HG03565 (cell line): ENCODE results near the gene ARHGEF11.

Experiments used
- ATAC-seq: cut with Tn5 transposase; IDR thresholded peaks from one replicate; pipeline ENCODE4 v1.9.1; 2021; ENCODE audit warnings: mild to moderate bottlenecking, moderate library complexity; ENCODE audit not compliant: unreplicated experiment

The ARHGEF11 gene

DNA sequence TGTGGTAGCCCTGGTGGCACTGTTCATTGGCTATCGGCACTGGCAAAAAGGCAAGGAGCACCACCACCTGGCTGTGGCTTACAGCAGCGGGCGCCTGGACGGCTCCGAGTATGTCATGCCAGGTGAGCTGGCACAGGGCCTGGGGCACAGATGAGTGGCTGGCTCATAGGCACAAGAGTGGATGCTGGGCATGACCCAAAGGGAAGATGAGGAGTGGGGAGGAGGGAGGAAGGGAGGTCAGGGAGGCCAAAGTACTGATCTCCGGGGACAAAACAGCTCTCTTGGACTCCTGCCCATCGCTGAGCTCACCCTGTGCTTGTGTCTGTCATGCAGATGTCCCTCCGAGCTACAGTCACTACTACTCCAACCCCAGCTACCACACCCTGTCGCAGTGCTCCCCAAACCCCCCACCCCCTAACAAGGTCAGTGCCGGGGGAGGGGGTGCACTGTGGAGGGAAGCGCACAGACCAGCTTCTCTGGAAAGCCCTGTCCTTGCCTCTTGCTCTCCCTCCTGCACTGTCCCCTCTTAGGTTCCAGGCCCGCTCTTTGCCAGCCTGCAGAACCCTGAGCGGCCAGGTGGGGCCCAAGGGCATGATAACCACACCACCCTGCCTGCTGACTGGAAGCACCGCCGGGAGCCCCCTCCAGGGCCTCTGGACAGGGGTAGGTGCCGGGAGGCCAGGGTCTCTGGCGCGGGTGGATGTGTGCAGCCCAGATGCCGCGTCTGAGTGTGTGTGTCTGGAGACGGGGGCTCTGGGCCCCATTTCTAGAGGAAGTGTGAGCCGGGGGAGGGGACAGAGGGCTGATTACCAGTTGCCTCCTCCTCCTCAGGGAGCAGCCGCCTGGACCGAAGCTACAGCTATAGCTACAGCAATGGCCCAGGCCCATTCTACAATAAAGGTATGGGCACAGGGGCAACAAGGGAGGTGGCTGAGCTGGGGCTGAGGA is 132.4 kb downstream of the ARHGEF11 start:
- ATAC-seq: no peak

DNA sequence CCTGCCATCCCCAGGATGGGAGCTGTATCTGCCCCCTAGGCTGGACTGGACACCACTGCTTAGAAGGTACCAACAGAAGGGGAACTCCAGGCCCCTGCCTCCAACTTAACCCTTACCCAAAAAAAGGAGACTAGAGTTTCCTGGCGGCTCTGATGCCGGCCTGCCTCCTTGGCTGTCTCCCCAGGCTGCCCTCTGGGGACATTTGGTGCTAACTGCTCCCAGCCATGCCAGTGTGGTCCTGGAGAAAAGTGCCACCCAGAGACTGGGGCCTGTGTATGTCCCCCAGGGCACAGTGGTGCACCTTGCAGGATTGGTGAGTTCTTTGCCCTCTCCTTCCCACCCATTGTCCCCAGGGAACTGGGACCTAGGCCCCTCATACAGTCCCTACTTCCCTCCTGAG is 133.2 kb downstream of the ARHGEF11 start:
- ATAC-seq: no peak

DNA sequence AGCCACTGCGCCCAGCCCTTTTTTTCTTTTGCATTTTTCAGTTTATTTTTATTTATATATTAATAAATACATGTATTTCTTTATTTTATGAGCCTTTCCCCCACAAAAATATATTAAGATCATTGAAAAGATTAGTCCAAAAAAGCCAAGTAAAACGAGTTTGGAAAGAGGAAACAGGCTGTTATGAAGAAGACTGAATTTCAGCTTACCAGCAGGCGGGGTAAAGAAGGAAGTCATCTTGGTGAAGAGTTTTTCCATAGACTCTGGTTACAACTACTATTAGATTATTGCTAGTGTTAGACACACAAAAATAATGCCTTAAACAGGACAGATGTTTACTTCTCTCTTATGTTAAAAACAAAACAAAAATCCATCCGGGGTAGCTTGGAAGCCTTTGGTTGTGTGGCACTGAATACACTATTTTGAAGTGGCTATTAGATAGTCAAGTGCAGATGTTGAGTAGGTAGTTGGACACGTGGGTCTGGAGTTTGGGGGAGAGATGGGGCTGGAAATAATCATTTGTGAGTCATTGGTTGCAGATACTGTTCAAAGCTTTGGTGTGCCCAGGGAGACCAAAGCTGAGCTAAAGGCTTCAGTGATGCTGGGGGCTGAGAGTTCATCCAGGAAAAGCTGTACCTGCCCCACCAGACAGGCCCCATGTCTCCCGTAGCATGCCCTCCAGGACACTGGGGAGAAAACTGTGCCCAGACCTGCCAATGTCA is 133.8 kb downstream of the ARHGEF11 start:
- no peak for ATAC-seq

DNA sequence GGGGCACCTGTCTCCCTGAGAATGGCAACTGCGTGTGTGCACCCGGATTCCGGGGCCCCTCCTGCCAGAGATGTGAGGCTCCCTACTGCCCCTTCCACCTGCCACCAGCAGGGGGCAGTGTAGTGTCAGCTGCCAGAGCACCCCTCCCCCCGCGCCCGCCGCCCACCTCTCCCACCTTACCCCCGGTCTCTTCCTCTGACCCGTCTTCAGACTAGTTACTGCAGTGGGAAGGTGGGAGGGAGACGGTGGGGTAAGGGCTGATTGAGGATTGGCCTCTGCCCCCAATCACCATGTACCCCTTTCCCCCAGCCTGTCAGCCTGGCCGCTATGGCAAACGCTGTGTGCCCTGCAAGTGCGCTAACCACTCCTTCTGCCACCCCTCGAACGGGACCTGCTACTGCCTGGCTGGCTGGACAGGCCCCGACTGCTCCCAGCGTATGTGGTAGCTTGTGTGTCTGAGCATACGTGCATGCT is 135.2 kb downstream of the ARHGEF11 start:
- ATAC-seq: no peak

DNA sequence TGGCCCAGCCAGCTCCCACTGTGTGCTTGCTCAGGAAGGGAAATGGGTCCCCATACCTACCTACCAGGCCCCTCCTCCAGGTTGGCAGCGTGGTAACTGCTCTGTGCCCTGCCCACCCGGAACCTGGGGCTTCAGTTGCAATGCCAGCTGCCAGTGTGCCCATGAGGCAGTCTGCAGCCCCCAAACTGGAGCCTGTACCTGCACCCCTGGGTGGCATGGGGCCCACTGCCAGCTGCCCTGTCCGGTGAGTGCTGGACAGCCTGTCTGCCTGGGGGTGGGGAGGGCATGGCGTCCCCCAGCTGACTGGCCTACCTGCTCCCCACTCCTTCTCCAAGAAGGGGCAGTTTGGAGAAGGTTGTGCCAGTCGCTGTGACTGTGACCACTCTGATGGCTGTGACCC is 135.9 kb downstream of the ARHGEF11 start:
- ATAC-seq: no peak

DNA sequence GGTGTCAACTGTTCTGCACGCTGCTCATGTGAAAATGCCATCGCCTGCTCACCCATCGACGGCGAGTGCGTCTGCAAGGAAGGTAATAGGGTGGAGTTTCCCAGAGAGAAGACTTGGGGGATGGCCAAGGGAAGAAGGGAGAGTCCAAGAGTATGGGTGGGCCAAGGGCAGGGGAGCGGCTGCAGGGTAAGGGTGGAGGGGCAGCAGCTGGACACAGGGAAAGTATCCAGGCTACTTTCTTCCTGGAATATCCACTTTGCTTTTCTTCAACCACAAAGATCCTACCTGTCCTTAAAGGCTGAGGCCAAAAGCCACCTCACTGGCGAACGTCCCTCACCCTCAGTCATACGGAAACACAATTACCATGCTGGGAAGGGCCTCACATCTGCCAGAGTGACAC is 136.6 kb downstream of the ARHGEF11 start:
- ATAC-seq: no peak

DNA sequence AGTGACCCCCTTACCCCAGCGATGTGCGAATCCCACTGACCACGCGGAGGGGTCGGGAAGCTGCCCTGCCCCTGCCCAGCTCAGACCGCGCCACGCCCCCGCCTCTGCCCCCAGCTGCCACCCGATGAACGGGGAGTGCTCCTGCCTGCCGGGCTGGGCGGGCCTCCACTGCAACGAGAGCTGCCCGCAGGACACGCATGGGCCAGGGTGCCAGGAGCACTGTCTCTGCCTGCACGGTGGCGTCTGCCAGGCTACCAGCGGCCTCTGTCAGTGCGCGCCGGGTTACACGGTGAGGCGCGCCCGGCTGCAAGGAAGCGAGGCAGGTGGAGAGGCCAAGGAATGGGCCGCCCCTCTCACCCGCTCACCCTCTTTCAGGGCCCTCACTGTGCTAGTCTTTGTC is 137.0 kb downstream of the ARHGEF11 start:
- ATAC-seq: no peak

DNA sequence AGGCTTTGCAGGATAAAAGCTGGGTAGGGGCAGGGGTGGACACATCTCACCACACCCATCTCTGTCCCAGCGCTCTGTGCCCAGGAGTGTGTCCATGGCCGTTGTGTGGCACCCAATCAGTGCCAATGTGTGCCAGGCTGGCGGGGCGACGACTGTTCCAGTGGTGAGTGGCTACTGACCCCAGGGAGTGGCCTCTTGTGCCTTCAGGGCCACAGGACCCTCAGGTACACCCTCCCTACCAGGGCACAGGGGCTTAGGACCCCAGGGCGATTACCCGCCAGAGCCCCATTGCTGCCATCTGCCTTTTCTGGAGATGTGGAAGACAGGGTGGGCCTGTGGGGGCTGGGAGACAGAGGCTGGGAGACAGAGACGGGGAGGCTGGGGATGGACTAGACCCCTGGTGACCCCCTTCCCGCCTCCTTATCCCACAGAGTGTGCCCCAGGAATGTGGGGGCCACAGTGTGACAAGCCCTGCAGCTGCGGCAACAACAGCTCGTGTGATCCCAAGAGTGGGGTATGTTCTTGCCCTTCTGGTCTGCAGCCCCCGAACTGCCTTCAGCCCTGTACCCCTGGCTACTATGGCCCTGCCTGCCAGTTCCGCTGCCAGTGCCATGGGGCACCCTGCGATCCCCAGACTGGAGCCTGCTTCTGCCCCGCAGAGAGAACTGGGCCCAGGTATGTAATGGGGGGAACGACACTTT is 139.2 kb downstream of the ARHGEF11 start:
- no peak for ATAC-seq

DNA sequence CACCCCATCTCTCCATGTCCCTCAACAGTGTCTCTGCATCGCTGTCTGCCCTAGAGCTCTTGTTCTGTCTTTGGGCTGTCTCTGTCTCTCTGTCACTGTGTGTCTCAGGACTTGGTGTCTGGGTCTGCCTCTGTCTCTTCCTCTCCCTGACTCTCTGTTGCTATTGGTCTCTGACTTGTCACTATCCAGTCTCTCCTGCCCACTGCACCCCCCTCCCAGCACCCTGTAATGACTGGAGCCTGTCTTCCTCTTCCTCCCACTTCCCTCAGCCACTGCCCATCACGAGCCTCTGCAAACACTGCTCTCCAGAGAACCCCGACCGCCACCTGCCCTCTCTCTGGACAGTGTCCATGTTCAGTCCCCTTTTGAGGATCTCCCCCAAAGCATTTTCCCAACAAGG is 139.9 kb downstream of the ARHGEF11 start:
- no peak for ATAC-seq

DNA sequence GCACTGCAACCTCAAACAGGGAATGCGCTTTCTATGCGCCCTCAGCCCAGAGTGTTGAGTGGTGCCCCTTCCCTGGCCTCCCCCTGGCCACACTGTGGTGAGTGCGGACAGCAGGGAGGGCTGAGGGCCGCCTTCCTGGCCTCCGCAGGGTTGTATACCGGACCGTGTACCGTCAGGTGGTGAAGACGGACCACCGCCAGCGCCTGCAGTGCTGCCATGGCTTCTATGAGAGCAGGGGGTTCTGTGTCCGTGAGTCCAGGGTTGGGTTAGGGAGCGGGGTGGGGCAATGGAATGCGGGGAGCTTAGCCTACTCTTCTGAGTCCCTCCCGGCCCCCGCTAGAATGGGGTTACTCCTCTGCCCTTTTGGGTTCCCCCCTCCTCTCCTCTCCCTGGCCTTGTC is 140.4 kb downstream of the ARHGEF11 start:
- ATAC-seq: no peak

DNA sequence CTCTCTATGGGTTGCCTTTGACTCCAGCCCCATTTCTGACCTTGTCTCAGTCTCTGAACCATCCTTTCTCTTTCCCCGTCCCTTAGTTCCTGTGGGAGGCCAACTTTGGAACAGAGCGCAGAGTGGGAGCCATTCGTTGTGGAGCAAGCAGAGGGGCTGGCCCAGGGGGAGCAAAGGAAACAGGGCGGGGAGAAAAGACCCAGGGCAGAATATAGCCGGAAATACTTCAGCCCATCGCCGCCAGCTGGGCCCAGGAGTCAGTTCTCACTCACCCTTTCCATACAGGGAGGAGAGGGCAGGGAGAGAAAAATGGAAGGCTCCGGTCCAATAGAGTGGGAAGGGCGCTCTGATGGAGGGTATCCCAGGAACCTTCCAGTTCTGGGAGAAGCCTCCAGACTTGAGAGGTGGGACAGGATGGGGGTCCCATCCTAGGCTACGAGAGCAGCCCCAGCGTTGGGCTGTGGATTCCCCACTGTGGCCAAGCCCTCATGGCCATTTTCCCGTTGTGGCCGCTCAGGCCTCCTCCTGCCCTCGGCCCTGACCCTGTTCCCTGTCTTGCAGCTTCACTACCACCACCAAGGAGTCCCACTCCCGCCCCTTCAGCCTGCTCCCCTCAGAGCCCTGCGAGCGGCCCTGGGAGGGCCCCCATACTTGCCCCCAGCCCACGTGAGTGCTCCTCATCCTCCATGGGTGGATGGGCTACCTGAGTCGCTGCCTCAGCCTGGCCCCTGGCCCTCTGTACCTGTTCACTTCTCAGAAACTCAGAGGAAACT is 141.2 kb downstream of the ARHGEF11 start:
- ATAC-seq: no peak

DNA sequence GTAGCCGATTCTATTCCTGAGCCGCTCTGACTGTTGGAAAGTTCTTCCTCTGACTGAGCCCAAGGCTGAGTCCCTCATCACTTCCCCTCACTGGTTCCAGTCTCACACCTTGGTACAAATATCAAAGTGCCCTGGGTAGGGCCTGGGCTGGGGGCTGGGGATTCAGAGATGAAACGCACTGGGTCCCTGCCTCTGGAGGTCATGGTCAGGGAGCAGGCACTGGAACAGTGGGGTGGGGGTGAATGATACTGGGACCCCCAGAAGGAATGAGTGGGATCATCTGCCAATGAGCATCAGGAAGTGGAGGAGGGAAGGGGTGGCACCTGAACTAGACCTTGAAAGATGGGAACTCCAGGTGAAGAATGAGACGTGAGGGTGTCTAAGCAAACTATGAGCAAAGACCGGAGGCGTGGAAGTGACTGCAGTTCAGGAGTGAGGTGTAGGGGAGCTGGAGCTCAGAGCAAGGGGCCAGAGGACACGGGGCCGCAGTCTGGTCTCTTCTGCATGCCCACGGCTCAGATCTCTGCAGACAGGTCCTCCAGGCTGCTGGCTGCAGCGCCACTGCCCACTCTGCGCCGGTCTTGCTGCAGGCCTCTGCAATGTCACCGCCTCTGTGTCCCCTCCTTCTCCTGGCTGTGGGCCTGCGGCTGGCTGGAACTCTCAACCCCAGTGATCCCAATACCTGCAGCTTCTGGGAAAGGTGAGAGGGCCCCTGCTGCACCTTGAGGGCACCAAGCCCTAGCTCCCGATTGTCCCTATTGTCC is 142.0 kb downstream of the ARHGEF11 start:
- ATAC-seq: no peak

DNA sequence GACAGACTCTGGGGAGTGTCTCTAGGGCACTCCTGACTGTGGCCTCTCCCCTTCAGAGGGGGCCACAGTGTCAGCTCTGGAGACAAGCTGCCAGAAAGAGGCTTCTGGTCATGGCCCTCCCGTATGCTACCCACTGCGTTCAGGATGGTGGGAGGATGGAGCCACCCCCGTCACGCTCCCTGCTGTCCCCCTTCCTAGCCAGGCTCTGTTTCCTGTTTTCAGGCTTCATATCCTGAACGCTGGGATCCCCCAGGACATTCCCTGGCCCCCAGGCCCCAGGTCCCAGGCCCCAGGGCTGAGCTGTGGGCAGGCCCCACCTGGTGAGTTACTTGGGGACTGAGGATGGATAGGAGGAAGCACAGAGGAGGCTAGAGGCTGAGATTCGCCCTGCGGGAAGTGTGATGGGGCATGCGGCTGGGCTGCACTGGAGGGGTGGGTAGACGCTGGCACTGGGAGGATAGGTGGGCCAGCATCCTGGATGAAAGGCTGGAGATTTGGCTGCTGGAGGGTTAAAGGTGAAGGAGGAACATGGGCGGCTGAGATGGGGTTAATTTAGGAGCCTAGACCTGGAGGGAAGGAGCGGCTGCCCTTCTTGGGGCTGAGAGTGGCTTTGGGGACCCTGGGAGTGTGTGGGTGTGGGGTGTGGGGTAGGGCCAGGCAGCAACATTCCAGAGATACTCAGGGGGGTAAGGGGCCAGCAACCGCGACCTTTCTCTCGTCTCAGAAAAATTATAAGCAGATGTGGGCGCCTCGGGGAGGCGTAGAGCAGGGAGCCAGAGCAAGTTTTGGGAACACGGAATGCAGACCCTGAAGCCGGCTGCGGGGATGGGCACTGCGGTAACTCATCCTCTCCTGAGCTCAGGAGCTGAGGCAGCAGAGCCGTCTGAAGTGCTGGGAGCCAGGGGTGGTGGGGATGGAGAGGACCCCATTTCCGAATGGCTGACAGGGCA is 143.3 kb downstream of the ARHGEF11 start:
- no peak for ATAC-seq

DNA sequence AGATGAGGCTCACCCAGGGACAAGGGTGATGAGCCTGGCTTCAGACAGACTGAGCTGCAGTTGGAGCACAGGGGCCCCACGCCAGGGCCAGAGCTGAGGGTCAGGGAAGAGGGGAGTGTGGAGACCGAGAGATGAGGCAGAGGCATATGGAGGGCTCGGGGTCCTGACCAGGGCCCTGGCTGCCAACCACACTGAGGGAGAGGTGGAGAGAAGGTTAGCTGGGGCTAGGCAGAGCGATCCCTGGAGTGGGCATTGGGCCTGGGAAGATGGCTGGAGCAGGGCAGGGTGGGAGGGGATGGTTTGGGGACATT is 144.0 kb downstream of the ARHGEF11 start:
- no peak for ATAC-seq

DNA sequence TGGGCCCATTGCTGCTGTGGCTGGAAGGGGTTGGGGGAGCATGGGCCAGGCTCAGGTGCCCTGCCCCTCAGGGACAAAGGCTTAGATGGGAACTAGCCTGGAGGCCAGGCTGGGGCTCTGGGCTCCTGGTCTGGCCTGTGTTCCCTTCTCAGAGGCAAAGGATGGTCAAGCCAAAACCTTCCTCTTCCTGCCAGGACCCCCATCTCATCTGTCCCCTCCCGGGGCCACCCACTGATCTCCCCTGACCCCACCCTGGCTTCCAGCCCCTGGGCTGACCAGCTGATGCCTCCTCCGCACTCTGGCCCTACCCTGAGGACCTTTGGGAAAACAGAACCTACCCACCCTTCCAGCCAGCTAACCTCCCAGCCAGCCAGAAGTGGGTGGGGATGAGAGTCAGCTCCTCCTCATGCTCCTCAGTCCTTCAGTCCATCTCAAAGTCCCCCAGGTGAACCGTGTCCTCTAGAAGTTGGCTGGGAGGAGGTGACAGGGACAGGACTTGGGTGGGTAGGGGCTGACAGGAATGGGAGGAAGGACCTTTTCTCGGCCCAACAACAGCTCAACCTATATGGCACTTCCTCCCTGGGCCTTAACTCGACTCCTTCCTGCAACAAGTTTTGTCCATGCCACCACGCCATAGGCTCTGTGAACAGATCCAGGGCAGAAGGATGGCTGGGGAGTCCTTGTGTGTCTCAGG is 144.5 kb downstream of the ARHGEF11 start:
- ATAC-seq: no peak

DNA sequence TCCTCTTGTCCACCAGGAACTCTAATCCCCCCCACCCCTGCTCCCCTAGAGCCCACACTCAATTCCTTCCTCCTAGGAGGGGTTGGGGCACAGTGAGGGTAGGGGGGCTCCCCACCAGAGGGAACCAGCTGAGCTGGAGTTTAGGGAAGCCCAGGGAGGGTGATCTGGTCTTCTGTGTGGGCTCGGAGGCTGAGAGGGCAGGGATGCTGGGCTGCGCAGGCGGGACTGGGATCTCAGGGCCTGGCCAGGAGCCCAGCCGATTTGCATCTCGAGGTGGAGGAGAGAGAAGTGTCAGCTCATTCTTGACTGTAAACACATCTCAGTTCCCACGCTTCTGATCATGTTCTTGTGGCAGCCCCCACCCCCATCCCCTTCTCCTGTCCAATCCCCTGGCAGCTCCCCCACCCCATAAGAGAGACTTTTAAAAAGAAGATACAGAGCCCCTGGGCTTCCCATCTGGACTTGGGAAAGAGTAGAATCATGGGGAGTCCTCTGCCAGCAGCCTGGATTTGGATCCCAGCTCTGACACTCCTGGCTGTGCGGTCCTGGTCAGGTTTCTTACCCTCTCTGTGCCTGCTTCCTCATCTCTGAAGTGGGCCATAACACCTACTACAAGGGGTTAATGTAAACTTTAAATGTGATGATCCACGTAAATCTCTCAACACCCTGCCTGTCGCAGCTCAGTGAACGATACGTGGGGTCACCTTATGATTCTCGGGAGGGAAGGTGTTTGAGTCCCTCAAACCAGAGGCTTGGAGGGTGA is 145.4 kb downstream of the ARHGEF11 start:
- ATAC-seq: no peak

DNA sequence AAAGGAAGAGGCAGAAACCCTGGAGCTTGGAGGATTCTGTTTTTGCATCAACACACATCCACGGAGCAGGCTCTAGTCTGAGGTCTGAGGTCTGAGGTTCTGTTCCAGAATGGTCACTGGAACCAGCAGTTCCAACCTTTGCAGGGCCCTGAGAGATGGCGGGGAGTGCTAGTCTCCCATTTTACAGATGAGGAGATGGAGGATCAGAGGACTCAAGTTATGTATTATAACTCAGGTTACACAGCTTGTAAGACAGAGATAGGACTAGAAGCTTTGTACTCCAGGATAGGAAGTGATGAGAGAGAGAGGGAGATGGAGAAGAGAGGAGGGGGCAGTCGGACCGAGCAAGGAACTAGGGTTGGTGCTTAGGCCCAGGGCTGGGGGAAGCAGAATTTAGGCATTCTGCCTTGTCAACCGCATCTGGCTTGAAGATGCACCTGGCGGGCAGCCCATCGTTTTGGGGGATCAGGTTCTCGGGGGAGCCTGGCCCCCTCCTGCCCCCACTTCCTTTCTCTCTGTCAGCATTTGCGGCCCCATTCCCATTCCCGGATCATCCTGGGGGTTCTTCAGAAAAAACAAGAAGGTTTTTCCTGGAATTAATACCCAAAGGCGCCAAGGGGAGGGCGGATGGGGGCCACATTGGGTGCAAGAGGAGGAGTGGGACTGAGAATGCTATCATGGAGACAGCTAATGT is 146.4 kb downstream of the ARHGEF11 start:
- no peak for ATAC-seq
